EH (cell line): ENCODE data around the gene NECTIN1.

Source experiments
- DNase-seq: peaks from one replicate; pipeline ENCODE4 v3.0.0-alpha.2; 2015; ENCODE audit warnings: low read depth

NECTIN1 gene

DNA sequence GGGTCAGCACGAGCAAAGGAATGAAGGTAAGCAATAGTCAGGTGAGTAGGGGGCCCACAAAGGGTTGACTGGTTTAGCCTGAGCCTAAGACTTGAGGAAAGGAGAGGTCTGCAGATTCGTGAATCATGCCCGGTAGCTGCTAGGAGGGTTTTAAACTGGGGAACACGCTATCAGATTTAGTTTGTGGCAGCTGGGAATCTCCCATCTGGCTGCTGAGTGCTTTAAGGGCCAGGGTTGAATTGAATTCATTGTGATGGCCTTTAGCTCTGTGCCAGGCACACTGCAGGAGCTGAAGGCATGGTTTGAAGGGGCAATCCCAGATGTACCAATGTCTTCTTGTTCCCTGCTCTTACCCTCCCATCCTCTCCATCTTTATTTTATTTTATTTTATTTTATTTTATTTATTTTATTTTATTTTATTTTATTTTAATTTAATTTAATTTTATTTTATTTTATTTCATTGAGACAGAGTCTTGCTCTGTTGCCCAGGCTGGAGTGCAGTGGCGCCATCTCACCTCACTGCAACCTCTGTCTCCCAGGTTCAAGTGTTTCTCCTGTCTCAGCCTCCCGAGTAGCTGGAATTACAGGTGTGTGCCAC lies 1.9 kb upstream of the NECTIN1 start:
- DNase-seq = no peak

DNA sequence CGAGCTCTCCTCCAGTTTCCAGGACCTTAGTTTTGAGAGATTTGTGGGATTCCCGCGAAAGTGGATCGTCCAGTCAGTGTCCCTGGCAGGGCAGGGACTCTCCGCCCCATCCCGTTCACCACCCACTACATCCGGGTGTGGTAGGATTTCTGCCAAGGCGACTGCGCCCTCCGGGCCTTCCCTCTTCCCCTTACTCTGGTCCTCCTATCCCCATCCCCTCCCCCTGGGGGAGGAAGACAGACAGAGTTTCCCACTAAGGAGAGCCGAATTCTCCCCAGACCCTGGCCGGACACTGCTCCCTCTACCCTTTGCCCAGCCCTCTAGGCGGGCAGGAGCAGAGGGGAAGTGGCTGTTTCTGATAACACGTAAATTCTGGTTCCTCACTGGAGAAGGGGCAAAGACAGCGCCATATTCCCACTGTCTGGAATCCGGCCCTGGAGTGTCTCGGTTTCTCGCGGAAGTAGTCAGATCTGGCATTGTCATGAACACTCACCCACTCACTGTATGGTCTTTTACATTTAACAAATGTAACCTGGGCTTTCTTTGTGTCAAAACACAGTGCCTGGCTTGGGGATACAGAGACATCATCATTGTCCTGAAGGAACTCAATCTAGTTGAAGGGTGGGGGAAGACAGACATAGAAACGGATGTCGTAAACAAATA lies 1.1 kb upstream of the NECTIN1 start:
- peak; percentile 86 for DNase-seq

DNA sequence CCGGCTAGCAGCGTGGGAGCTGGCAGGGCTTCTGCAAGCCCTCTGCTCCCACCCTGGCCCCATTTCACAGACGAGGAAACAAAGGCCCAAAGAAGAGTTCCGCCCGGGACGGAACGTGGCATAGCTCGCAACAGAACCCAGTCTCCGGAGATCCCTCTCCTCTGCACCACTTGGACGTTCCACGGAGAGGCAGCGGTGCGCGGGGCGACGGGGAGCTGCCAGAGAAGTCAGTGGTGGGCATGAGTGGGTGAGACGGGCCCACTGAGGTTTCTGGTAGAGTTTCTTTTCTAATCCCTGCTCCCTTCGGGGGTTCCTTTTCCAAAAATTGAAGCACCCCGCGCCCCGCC lies 554 bp upstream of the NECTIN1 start:
- no peak for DNase-seq

DNA sequence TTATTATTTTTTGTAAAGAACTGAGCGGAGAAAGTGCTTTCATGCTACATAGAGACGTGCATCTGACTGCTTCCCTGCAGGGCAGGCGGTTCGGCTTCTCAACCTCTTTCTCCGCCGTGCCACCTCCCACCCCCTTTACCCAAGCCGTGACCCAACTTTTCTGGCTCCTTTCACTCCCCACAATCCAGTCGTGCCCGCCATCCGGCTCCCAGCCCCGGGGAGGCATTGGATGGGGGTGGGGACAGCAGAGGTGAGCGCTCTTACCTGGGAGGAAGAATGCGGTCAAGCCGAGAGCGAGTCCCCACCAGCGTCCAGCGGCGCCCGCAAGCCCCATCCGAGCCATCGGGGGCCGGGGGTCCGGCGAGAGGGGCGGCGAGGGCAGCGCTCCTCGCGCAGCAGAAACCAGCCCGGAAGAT lies 781 bp downstream of the NECTIN1 start:
- peak; percentile 16 for DNase-seq

DNA sequence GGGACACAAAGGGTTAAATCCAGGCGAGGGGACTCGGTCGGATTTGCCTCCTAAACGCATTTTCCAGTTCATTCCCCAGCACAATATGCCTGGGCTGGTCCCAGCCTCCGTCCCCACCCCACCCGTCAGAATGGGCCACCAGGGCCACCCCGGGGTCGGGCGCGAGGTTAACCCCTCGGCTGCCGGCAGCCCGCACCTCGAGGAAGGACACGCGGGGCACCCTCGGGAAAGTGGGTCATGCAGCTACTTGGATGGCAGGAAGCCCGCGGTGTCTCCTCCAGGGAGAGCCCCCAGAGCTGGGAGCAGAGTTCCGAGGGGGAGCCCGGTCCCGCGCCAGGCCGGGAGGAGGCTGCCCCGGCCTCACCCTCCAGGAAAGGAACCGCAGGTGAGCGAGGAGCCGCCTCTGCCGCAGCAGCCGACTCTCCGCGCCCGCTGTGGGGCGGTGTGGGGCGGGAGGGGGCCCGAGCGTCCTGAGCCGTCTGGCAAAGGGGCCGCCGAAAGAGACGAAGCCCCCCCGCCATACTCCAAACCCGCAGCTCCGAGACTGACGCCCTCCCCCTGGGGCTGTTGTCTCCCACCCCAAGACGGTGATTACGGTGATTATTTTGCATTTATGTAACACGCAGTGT lies 1.4 kb downstream of the NECTIN1 start:
- DNase-seq = no peak

DNA sequence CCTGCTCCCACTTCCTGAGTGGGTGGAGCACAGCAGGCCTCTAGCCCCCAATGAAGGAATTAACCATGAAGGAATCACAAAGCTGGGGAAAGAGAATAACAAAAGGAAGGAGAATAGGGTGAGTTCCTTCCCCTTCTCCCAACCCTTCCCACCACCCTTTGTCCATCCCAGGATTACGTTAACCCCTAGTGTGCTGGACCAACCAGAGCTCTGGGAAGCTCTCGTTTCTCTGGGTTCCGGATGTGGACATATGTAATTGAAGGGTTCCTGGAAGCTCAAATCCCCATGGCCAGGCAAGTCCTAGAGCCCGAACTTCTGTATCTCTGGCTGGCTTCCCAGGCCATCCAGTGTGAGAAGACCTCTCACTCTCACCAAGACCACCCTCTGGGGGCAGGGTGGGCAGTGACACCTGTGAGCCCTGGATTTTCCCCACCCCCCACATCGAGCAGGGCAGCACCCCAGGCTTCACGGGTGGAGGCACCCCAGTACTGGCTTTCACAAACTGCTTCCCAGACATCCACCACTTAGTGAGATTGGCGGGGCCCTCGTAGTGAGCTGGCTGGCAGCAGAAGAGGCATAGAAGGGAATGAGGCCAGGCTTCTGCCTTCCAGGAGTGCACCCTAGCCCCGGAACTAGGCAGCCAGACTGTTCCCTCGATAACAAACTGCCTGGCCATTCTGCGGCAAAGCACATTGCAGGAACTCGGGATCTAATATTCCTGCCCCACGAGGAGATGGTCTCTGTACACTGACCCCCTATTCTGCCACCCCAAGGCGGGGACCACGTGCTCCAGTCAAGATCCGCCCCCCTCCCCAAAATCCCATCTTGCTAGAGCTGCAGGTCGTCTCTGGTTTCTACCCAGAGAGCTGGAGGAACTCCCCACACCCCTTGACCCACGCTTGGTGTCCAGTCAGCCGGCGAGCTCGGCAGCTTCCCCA lies 2.1 kb downstream of the NECTIN1 start:
- DNase-seq = no peak

DNA sequence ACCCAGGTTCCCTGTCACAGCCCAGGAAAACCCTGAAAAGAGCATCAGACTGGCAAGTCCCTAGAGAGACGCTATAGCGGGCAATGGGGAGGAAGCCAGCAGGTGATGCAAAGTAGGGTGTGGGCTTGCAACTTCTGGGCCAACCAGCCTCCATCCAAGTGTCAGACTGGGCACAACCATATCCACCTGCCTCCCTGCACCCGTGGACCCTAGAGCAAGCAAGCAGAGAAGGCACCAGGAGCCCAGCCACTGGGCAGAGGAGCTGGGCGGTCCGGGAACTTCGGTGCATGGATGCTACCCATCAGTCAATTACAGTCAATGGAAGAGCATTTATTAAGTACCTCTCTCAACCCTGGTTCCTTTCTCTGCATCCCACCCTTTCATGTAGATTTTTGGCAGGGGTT lies 2.8 kb downstream of the NECTIN1 start:
- DNase-seq = no peak

DNA sequence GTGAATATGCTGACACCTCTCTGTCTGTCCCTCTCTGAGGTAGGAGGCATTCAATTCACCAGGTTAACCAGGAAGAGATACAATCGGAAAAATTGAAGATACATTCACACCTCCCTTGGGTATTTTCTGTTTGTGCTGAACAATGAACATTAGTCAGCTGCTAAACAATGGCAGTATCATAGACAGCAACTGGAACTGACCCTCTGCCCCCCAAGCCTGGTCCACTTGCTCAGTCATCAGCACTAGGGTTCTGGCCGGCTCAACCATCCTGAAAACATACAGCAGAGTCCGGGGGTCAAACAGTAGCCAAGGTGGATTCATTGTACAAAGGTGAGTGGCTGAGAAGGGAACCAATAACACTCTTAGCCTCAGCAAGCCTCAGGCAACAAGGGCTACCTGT lies 4.0 kb downstream of the NECTIN1 start:
- DNase-seq = no peak

DNA sequence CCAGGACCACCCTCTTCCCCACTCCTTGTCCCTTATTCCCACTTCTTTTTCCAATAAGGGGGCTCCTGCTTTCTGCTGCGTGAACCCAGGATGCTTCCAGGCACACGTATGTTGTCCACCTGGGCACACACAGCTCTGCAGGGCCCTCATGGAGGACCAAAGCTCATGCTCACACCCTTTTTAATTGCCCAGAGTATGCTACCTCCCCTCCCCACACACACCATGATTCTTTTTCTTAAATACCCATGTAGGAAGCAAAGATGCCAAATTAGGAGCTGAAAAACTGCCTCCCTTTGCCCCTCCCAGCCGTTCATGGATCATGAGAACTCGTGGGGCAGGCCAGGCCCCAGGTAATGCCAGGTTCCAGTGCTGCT lies 5.1 kb downstream of the NECTIN1 start:
- no peak for DNase-seq

DNA sequence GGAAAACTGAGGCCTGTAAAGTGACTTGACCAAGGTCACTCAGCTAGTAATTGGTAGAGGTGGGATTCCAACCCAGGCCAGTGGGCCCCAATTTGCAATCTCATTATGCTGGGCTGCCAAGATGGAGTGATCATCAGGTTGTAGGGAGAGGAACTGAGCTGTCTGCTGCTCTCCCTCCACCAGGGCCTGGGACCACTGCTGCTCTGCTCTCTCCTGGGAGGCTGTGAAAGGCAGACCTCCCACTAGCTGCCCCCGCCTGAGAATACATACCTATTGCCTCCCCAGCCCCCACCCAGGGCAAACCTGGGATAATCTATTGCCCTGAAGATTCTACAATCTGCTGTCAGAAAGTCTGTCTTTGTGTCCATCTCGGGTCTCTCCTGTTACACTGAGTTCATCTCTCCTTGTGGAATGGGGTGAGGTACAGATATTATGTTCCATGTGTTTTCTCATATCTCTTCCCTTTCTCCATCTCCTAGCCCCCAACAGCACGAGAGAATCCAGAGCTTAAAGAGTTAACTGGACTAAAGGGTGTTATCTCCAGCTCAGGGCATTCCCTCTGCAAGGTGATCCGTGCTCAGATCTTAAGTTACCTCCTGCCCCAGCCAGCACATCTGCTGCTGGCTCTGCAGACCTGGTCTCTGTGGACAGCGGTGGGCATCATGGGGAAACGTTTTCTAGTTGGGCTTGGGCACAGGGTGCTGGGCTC lies 5.6 kb downstream of the NECTIN1 start:
- no peak for DNase-seq

DNA sequence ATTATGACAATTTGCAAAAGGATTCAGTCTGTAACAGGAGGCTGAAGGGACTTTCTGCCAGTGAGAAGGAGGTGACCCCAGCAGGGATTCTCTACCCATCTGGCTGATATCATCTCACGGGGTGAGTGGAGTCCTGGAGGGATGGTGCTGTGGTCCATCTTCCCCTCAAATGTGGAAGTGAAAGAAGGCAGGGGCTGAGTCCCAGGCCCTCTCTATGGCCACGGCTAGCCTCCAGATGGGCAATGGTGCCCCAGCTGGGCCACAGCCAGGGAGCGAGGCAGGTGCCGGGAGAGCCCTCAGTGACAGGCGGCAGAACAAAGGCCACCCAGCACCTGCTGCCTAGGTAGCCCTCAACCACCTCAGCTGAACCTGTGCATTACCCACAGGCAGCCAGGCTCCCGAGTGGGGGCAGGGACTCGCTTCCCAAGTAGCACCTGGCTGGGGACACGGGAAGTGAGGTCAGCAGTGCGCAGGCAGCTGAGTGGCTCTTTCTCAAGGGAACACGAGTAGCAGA lies 6.7 kb downstream of the NECTIN1 start:
- no peak for DNase-seq

DNA sequence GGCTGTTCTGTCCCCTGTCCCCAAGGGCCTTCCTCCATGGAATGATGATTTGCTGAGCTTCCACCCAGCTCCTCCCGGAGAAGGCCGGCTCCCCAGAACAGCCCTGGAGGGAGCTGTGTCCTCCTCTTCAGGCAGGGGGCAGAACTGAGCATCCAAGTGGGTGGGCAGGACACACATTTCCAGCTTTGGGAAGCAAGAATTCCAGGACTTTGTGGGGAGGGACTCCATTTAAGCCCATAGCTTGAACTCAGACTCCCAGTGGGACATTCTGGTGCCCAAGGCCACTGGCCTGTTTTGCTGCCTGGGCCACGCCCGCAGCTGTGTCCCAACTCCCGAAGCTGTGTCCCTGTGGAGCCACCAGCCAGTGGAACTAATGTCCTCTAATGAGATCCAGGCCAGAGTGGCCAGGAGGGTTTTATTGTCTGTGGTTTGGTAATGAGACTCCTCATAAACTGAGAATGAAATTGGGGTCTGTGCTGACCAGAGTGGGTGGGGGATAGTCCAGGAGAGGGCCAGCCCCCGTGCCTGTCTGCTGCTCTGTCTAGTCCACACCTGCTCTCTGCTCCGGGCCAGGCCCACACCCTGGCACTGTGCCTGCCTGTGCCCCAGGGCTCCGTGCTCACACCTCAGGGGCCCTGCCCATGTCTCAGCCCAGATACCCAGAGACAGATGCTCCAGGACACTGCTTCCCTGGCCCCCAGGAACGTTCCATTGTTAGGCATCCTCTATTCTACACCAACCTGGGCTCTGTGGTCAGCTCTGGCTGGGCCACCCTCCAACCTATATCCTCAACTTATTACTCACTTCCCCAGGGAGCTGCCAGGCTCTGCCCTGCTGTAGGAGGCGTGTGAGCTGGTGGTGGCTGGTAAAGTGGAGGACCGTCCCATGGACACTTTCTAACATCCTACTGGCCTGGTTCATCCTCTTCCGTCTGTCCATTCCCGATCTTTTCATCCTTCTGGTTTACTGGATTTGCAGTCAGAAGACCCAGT lies 7.6 kb downstream of the NECTIN1 start:
- peak; percentile 43 for DNase-seq

DNA sequence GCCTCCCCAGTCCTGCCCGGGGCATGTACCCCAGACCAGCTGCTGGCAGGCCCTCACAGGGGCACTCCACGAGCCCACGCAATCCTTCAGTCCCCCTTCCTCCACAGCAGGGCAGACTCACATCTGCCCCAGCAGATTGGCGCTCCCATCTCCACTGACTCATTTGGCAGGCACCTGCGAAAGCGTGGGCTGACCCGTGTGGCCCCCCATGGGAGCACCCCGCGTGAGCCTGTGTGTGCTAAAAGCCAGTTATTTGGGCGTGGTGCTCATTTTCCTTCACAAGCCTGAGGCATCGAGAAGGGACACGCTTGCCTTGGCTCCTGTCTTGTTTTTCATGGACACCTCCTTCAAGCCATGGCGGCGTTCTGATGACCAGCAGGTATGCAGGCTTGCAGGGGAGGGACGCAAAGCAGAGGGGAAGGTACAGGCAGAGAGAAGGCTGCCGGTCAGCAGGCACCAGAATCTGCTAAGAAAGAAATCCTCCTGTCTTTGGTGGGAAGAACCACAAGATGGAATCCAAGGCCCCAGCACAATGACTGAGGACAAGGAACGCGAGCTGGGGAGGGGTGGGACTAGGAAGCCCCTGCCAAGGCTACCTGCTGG lies 8.6 kb downstream of the NECTIN1 start:
- DNase-seq = no peak

DNA sequence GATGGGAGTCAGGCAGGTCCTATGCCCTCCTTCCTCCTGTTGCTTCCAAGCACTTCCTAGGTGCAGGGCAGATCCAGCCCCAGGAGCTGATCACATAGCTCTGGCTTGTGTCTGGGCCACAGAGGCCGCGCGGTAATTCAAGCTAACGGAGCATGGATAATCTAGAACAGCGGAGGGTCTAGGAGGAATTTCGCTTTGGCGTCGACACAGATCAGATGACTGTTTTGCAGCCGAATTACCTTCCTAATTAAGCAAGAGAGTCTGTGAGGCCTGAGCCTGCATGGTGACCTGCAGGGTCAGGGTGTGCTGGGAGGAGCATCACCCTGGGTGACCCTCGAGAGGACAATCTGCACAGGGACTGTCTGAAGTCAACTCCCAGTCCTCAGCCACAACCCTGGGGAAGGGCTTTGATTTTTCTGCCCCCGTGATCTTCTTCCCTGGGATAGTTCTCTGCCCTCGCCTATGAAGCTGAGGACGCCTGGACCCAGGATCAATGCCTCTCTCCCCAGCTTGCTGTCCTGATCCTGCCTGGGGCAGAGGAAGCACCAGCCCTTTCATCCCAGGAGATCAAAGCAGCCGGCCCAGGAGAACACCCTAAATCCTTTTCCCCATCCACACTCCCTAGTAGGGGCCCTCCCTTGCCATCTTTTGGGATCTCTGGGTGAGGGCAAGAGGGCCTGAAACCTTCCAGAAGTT lies 11.0 kb downstream of the NECTIN1 start:
- no peak for DNase-seq

DNA sequence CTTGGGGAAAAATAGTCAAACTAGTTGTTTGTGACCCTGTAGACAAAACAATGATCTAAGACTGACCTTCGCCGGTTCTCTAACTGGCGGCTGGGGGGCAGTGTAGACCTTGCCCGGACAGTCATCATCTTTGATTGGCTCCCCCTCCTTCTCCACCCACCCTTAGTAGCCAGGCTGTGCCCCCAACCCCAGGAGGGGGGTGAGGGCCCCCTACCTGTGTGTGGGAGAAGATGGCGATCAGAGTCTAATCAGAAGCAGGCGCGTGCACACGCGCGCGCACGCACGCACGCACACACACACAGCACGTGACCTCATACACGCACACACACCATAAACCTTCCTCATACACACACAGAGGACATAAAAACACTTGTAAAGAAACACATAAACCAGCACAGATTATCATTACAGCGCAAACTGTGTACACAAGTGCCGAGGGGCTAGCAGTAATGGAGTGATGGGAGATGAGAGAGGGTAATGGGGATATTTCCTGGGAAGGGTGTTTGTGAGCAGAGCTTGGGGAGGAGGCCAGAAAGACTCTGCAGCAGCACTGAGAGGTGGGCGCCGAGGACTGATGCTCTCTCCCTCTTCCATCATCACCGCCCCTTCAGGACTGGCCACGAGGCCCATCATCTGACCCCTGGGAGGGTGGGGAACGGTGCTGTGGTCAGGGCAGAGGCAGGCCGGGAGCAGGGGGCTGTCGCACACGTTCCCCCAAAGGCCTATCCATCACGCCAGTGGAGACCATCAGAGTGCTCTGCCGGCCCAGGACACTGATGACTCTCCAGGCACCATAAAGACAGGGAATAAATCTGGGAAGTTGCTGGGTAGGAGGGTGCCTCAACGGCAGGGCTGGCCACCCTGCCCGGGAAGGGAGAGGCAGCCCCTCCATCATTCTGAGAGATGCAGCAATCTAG lies 12.2 kb downstream of the NECTIN1 start:
- DNase-seq = no peak

DNA sequence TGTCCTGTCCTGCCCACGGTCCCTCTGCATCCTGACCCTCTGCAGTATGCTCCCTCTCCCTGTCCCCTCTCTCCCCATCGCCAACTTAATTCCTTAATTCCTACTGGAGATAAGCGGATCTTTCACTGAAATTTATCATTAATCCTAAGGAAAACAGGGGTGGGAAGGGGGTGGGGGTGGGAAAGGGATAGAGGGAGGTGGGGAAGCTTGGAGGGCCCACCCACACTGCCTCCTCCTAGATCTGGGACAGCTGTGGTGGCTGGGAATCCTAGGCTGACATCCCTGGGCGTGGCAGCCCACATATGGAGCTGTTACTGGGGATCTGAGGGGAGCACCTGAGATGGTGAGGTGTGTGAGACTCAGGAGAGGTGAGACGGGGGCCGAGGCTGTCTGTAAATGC lies 14.4 kb downstream of the NECTIN1 start:
- no peak for DNase-seq

DNA sequence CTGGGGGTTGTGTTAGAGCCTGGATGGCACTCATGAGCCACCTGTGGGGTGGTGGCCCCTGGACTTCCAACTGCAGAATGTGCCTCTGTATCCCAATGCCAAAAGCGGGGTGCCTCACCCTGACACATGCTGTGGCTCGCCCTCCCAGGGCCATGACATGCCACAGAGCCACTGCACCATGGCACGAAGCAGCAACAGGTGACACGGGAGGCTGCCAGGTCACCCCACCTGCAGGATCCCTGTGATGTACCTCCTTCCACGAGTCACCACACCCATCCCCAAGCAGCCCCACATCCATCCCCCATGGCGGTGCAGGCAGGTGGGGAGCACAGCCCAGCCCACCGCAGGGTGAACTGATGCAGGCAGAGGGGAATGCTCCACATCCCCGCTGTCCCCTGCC lies 14.8 kb downstream of the NECTIN1 start:
- DNase-seq = no peak

DNA sequence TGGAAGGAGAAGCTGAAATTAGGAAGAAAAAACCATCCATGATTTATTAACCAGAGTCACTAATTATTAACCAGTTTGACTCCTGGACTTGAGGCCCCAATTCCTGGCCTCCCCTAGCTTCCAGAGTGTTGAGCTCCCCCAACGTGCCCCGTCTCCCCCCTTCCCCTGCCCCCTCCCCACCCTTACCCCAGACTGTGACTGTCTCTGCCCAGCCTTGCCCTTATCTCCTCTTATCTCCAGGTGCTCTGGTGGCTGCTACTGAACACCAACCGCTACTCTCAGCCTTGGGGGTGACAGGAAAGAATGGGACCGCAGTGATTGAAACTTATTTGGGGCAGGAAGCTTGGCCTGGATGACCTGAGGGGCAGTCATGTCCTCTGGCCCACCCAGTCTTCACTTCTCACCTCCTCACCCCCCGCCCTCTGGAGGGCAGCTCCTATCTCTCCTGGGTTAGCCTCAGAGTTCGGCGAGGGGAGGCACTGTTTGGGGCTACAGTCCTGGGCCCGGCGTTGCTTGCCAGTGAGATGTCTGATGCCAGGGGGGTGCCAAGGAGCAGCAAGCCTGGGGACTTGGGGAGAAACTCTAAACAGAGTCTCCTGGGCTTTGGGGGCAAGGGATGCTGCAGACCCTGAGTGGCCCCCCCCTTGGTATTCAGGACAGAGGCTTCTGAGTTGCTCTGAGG lies 15.5 kb downstream of the NECTIN1 start:
- DNase-seq = no peak
